Pulmonary artery endothelial cell (primary cell): ENCODE data around the gene GPR65. TPM values are rescaled to one million over a fixed set of nuclear protein-coding genes. Genes with fewer than 3 reads are reported as not detected.
"Not testable (repeated sequence)": the region's sequence is repeated elsewhere in the genome, so short reads cannot be mapped to it uniquely, and the experiment has no call there.

Source experiments
- DNase-seq: peaks from one replicate; pipeline ENCODE4 v3.0.0-alpha.2; 2011; ENCODE audit warnings: low read depth, low spot score
- total RNA-seq: library from RNA; depleted of rRNA; stranded (reverse); fragments of >200 nt; gene quantifications from 2 replicates; pipeline ENCODE4 v1.2.3, GENCODE V29; 2014

GPR65 gene
- total RNA-seq, 1 donor from 2014 or later: 0.07 TPM

GRCh38 chr14:88003425-88003824 is 1.5 kb upstream of the GPR65 start:
- no peak for DNase-seq

DNA sequence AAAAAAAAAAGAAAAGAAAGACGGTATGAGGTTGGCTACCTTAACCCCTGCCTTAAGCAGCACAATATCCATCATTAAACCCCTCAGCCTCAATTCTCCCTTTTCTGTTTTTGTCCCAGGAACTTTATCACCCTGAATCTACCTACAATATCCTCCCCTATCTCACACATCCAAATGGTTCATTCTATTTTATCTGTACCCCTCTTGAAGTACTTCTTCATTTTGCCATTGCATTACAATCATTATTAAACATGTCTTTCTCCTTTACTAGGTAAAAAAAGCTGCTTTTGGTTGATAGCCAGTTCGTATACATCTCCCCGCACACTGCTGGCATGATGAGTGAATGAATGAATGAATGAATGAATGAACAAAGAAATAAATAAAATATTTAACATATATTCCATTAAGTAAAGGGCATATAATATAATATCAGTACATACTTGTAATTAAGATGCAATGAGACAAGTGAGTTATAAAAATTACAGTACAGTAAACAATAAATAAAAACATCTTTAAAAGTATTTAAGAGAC is 364 bp upstream of the GPR65 start:
- DNase-seq: no peak

DNA sequence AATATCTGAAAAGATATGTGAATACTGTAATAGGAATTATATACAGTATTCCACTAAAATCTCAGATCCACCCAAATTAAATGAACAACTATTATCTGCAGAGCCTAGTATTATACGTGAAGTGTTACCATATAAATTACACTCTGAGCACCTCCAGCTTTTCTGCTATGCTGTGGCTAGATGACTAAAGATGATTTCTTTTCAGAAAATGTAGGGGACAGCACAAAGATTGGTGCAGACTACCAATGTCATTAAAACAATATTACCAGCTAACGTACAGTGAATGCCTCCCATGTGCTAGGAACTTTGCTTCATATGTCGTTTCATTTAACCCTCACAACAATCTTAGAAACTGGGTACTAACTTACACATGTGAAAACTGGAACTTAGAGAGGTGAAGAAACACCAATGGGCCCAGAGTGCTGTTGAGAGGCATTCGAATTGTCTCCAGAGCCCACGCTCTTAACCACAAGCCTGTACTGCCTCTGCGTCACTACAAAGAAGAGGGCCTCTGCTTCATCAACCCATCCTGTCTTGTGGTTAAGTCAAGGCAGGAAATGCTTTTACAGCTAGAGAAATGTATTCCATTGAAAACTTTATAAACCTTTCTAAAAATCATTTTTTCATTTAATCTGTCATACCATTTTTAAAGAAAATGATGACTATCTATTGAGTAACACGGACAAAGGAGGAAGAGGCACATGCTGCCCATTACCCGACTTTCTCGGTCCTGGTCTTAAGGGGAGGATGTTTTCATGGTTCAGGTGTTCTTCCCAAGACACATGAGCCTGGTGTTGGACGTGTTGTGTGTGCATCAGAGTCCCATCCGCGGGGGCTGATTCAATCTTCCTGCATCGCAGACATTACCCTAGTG is 1.3 kb downstream of the GPR65 start:
- no peak for DNase-seq

GRCh38 chr14:88007608-88008007 is 2.7 kb downstream of the GPR65 start:
- no peak for DNase-seq

- no peak for DNase-seq
Measured at GRCh38 chr14:88008039-88008742, 3.3 kb downstream of the GPR65 start.

DNA sequence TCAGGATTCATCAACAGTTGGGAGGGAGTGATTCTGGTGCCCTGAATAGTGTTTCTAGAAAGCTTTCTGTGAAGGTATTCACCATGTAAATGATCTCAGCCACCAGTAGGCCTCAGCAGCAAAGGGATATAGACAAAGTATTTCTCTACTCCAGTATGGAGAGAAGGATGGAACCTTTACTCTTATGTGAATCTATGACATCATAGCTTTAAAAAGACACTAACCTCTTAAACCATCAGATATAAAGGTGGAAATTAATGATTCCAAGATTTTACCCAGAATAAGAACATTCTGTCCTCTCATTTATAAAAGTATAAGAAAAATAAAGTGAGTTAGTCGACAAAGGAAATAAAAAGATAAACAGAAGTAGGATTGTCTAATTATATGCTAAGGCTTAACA is 4.6 kb downstream of the GPR65 start:
- DNase-seq: no peak

- DNase-seq: no peak
Measured at GRCh38 chr14:88010331-88010730, 5.4 kb downstream of the GPR65 start.

DNA sequence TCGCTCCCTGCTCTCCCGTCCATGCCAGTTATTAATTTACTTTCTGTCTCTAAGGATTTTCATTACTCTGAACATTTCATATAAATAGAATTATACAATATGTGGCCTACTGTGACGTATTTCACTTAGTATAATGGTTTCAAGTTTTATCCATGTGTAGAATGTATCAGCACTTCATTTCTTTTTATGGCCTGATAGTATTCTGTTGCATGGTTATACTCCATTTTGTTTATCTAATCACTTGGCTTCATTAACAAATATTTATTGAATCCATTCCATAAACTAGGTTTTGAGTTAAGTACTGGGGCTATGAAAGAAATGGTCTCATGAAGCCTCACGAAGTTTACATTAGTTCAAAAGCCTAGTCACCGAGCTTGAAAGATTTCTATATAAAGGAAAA is 7.6 kb downstream of the GPR65 start:
- no peak for DNase-seq

GRCh38 chr14:88013750-88014349 is 8.9 kb downstream of the GPR65 start:
- peak; percentile 40 for DNase-seq

- no peak for DNase-seq
Measured at GRCh38 chr14:88016768-88017167, 11.8 kb downstream of the GPR65 start.

- no peak for DNase-seq
Measured at GRCh38 chr14:88017535-88017934, 12.6 kb downstream of the GPR65 start.

GRCh38 chr14:88023658-88024187 is 18.8 kb downstream of the GPR65 start:
- no peak for DNase-seq

GRCh38 chr14:88024252-88025086 is 19.5 kb downstream of the GPR65 start:
- DNase-seq: not testable (repeated sequence)

DNA sequence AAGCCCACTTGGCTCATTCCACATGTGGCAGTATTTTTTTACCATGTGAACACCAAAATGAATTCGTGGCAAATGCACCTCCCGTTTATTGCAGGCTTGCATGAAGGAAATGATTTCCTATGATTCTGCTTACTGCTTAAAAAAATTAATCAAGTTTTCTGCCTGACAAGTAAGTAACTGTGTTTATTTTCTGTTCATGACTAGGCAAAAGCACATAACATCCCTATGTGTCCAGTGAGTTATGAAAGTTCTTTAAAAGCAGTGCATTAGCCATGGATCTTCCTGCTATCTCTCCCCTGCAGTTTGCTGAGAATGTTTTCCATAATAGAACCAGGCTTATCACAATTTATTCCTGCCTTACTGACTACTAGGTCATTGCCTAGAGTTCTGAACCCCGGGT is 20.4 kb downstream of the GPR65 start:
- DNase-seq: no peak

DNA sequence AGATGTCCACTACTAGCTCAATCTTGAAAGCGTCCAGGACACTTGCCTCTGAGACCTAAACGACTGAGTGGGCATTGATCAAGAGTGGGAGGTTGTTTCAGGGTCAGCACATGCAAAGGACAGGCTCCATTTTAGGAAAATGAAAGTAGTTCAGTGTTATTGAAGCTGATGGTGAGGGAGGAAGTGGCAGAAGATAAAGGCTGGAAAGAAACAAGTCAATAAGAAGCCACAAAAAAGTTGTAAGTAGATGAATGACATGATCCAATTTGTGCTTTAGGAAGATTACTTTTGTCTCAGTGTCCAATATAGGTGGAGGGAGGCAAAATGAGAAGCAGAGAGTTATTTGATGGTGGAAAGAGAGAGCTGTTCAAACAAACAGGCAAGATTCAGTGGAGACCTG is 22.0 kb downstream of the GPR65 start:
- DNase-seq: no peak

DNA sequence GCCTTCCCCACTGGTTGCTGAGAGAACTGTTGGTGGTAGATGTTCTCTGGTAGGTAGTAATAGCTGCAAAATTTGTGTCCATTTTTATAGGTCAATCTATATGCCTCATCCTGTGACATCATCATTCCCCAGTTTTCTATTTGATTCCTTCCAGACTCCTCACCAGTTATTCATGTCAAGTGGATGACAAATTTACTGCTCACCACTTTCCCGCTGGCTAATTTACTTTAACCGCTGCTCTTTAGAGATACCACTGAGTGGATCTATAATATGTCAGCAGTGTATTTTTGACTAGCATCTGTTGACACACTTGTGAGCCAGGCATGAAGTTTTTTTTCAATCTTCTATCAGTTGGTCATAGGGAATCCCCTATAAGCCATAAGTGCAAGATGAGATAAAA is 24.6 kb downstream of the GPR65 start:
- no peak for DNase-seq

DNA sequence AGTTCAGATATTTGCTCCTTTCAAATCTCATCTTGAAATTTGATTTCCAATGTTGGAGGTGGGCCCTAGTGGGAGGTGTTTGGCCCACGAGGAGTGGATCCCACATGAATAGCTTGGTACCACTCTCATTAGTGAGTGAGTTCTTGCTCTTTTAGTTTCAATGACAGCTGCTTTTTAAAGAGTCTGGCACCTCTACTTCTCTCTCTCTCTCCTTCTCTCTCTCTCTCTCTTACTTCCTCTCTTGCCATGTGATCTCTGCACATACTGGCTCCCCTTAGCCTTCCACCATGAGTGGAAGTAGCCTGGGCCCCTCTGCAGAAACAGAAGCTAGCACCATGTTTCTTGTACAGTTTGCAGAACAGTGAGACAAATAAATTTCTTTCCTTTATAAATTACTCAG is 25.1 kb downstream of the GPR65 start:
- DNase-seq: no peak

- no peak for DNase-seq
Measured at GRCh38 chr14:88030892-88031291, 26.0 kb downstream of the GPR65 start.

DNA sequence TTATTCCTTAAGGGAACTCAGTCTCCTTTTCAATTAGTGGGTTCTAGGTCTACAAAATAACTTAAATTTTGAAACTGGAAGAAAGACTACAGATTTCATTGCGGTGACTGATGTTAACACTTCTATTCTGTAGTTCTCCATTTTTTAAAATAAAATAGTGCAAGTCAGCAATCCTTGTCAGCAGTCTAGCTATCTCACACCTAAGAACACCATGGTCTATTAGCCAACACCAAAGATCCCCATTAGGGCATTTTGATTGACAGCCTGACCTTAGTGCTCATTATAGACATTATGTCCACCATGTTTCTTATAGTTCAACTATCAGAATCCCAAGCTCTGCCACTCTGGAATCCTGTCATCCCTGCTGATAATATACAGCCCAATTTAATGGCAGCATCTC is 27.4 kb downstream of the GPR65 start:
- DNase-seq: no peak

DNA sequence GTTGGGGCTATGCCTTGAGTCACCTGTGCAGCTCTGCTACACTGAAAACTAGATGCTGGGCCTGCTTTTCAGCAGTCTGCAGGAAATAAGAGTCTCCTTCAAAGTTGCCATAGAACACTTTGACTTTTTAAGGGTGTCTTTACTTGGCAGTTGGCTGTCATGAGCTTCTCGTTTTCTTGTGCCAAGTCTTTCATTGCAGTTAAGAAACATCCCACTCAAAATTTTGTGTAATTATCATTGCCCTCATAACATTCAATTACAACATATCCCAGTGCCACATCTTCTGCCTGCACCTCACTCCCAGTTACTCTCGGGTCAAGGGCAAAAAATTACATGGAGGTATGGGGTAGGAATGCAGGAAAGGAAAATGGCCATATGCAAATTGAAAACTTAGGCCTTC is 29.1 kb downstream of the GPR65 start:
- no peak for DNase-seq

- DNase-seq: no peak
Measured at GRCh38 chr14:88036422-88036821, 31.5 kb downstream of the GPR65 start.
